Left ventricle myocardium inferior (tissue), 1 donor: ENCODE measurements around the gene PAX7. TPM values are rescaled to one million over a fixed set of nuclear protein-coding genes. Genes with fewer than 3 reads are reported as not detected.
A peak's percentile ranks its signal among the peaks of the same experiment; 100 is the strongest.

Experiments
- DNase-seq: peaks from one replicate; pipeline ENCODE4 v3.0.0-alpha.2; 2020
- H3K27ac ChIP-seq: fragments of 200-600 bp; replicated peaks from 2 replicates; pipeline ENCODE4 v1.8.0; 2021
- H3K27me3 ChIP-seq: fragments of 200-600 bp; 2 replicates; pipeline ENCODE4 v1.8.0; 2021; ENCODE audit warnings: low read depth
- H3K36me3 ChIP-seq: fragments of 200-600 bp; 2 replicates; pipeline ENCODE4 v1.8.0; 2021
- H3K4me1 ChIP-seq: fragments of 200-600 bp; 2 replicates; pipeline ENCODE4 v1.8.0; 2021
- H3K4me3 ChIP-seq: fragments of 200-600 bp; 2 replicates; pipeline ENCODE4 v1.8.0; 2021; ENCODE audit warnings: mild to moderate bottlenecking, moderate library complexity
- H3K9me3 ChIP-seq: fragments of 200-600 bp; replicated peaks from 2 replicates; pipeline ENCODE4 v1.8.0; 2021
- intact Hi-C: fragments of 100-400 bp; cut with micrococcal nuclease; formaldehyde crosslinking; loops from one replicate; pipeline ENCODE4 v1.11.0; 2022
- total RNA-seq: library from RNA; stranded (reverse); fragmentation: NEBNext Ultra II Directional; extraction: Animal tissue kit (Norgen Biotek cat#: 25700); gene quantifications from one replicate; pipeline ENCODE4 v1.2.1, GENCODE V29; 2021
- TF ChIP-seq, protein P1 (sequence below): fragments of 200-600 bp; IDR thresholded peaks from 2 replicates; pipeline ENCODE4 v1.8.0; 2021; ENCODE audit warnings: antibody characterized with exemption, mild to moderate bottlenecking, borderline replicate concordance
- donor health status: DM: no; HTN: yes; CAD: no; lungs with severe emphysema.

PAX7 gene
- total RNA-seq, 1 donor from 2014 or later, result not detected

DNA sequence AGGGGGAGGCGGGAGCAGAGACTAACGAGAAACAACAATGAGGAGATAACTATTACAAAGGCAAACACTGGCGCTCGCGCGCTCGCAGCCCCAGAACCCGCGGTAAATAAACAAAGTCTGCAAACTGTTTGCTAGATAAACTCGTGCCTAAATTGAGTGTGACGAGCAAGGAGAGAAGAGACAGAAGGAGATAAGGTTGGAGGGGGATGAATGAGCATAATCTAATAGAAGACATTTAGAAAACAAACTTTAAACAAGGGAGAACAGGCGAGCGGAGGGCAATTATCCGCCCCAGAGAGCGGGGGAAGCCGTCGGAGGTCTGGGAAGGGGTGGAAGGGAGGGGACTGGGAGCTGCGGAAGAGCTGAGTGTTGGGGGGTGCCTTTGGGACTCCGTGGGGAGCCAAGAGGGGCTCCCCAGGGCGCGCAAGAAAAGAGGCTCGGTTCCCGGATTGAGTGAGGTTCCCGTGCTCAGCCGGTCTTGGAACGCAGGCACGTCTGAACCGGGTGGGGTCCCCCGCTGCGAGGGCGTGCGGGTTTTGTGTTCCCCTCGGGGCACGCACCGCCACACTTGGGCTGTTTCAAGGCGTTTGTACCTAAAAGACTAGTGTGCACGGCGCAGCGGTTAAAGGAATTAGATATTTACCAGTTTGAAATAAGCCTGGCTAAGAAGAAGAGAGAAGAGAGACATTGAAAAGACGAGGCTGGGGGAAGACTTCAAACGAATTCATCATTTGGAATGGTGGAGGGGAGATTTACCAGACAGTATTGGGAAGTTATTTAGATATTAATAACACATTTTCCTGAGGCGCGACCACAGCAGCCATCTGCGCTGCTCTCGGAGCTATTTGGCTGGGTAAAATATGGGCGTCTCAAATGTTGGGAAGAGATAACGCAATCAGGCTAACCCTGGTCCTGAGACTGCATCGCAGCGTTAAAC is 10.6 kb downstream of the PAX7 start:
- Histone ChIP-seq H3K27ac (no peak overlapping the region), H3K4me3 (no peak overlapping the region), H3K4me1 (peaks cover 17% of the 10 kb centered on the region), H3K36me3 (no peaks in the 10 kb centered on the region), H3K9me3 (no peaks in the 10 kb centered on the region), H3K27me3 (peaks cover 100% of the 10 kb centered on the region)
- DNase-seq, result no peak
- intact Hi-C loops, result no loop called here
- TF ChIP-seq, protein P1, sequence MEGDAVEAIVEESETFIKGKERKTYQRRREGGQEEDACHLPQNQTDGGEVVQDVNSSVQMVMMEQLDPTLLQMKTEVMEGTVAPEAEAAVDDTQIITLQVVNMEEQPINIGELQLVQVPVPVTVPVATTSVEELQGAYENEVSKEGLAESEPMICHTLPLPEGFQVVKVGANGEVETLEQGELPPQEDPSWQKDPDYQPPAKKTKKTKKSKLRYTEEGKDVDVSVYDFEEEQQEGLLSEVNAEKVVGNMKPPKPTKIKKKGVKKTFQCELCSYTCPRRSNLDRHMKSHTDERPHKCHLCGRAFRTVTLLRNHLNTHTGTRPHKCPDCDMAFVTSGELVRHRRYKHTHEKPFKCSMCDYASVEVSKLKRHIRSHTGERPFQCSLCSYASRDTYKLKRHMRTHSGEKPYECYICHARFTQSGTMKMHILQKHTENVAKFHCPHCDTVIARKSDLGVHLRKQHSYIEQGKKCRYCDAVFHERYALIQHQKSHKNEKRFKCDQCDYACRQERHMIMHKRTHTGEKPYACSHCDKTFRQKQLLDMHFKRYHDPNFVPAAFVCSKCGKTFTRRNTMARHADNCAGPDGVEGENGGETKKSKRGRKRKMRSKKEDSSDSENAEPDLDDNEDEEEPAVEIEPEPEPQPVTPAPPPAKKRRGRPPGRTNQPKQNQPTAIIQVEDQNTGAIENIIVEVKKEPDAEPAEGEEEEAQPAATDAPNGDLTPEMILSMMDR, result no peak

- DNase-seq, result no peak
- H3K4me3 ChIP-seq, result no peak overlapping the region
- intact Hi-C loops, result no loop called here
- H3K27me3 ChIP-seq, result peaks cover 100% of the 10 kb centered on the region
- H3K4me1 ChIP-seq, result peaks cover 27% of the 10 kb centered on the region
- H3K9me3 ChIP-seq, result no peaks in the 10 kb centered on the region
- TF ChIP-seq, protein P1, result no peak
- no peaks in the 10 kb centered on the region for H3K36me3 ChIP-seq
- no peak overlapping the region for H3K27ac ChIP-seq
Observed at GRCh38 chr1:18642278-18643095, 11.8 kb downstream of the PAX7 start.

GRCh38 chr1:18643154-18644012 is 12.7 kb downstream of the PAX7 start:
- TF ChIP-seq, protein P1, result no peak
- Histone ChIP-seq H3K4me3 (peak overlapping the region; percentile 21), H3K27me3 (peaks cover 100% of the 10 kb centered on the region)

DNA sequence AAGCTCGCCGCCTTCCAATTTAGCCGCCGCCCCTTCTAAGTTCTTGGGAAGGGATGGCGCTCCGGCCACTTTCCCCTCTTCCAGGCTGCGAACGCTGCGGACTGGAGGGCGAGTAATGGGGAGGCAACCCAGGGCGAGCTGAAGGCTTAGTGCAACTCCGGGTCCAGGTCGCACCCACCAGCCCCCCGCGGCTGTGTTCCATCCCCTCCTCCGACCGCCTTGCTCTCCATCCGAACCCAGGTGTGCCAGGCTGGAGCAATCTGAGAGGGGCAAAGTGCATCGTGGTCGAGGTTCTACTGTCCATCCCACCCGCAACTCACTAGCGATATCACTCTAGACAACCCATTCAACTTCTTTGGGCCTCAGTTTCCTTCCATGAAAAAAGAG is 13.4 kb downstream of the PAX7 start:
- no peaks in the 10 kb centered on the region for H3K9me3 ChIP-seq
- H3K4me1 ChIP-seq, result peaks cover 27% of the 10 kb centered on the region
- no peak for DNase-seq
- H3K27me3 ChIP-seq, result peaks cover 100% of the 10 kb centered on the region
- H3K27ac ChIP-seq, result no peak overlapping the region
- TF ChIP-seq, protein P1, result no peak
- no peaks in the 10 kb centered on the region for H3K36me3 ChIP-seq
- intact Hi-C loops, result no loop called here
- peak overlapping the region; percentile 21 for H3K4me3 ChIP-seq

More at GRCh38 chr1:18643154-18644012, 12.7 kb downstream of the PAX7 start:
- Histone ChIP-seq H3K4me1 (peaks cover 27% of the 10 kb centered on the region), H3K36me3 (no peaks in the 10 kb centered on the region), H3K9me3 (no peaks in the 10 kb centered on the region), H3K27ac (no peak overlapping the region)
- intact Hi-C loops, result no loop called here
- DNase-seq, result no peak

- Histone ChIP-seq H3K9me3 (no peaks in the 10 kb centered on the region), H3K27ac (no peak overlapping the region), H3K4me3 (no peak overlapping the region), H3K36me3 (no peaks in the 10 kb centered on the region), H3K27me3 (peaks cover 100% of the 10 kb centered on the region), H3K4me1 (peaks cover 27% of the 10 kb centered on the region)
- DNase-seq, result no peak
- TF ChIP-seq, protein P1, result no peak
- intact Hi-C loops, result no loop called here
Observed at GRCh38 chr1:18644446-18644845, 13.8 kb downstream of the PAX7 start.
